Testis (tissue), 2 donors: ENCODE results near the gene AQP4.

Experiments
- CTCF ChIP-seq, 3 experiments: fragments of 450-650 bp in 2 of 3; fragments of 200-600 bp in 1 of 3; sonication (generic) in 1 of 3; IDR thresholded peaks; one replicate each; pipeline ENCODE4 v1.5.1; 2016 to 2019; ENCODE audit warnings: antibody characterized with exemption in 3 of 3, mild to moderate bottlenecking in 2 of 3, moderate library complexity in 1 of 3
- POLR2A ChIP-seq: fragments of 450-650 bp; IDR thresholded peaks from one replicate; pipeline ENCODE4 v1.6.1; 2017; ENCODE audit warnings: antibody characterized with exemption, mild to moderate bottlenecking, moderate library complexity

GRCh38 chr18:26840965-26841364 is 24.5 kb downstream of the AQP4 start:
- TF ChIP-seq CTCF (IDR thresholded peaks at IDR 0.05), result no peak
- TF ChIP-seq POLR2A, result no peak
